ENCODE data around the gene ADARB2.
"Not testable (repeated sequence)": the region's sequence is repeated elsewhere in the genome, so short reads cannot be mapped to it uniquely, and the experiment has no call there.

Gene ADARB2

DNA sequence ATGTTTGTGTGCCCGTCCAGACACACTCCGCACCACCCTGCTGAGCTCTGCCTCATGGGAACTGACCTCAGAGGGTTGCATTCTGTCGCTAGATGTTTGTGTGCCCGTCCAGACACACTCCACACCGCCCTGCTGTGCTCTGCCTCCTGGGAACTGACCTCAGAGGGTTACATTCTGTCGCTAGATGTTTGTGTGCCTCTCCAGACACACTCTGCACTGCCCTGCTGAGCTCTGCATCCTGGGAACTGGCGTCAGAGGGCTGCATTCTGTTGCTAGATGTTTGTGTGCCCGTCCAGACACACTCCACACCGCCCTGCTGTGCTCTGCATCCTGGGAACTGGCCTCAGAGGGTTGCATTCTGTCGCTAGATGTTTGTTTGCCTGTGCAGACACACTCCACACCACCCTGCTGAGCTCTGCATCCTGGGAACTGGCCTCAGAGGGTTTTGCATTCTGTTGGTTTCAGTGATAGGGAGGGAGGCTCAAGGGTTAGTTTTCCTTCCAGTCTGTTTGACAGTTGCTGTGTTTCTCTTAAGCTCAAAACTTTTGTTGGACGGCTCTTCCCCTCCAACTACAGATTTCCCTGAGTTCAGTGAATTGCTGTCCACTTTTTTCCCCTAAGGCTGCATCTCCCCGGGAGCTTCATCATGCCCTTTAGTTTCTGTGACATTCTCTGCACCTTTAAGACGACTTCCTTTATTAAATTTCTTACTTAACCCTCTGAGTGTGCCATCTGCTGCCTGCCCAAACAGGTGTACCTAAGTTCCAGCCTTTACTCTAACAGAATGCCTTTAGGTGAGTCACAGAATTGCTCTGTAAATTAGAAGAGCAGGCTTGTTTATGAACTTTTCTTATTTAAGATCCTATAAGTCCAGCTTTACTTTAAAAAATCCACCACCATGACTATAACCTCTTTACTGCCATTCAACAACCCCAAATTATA is 119.7 kb downstream of the ADARB2 start:
- not testable (repeated sequence) for H3K36me3 Mint-ChIP-seq (ENCODE audit: low read depth); H3K27ac Mint-ChIP-seq
- H3K27me3 Mint-ChIP-seq, result peaks cover 22% of the 10 kb centered on the region

DNA sequence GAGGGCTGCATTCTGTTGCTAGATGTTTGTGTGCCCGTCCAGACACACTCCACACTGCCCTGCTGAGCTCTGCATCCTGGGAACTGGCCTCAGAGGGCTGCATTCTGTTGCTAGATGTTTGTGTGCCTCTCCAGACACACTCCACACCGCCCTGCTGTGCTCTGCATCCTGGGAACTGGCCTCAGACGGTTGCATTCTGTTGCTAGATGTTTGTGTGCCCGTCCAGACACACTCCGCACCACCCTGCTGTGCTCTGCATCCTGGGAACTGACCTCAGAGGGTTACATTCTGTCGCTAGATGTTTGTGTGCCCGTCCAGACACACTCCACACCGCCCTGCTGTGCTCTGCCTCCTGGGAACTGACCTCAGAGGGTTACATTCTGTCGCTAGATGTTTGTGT is 120.6 kb downstream of the ADARB2 start:
- not testable (repeated sequence) for H3K4me1 Mint-ChIP-seq (ENCODE audit: low read depth); H3K4me3 Mint-ChIP-seq; H3K36me3 Mint-ChIP-seq (ENCODE audit: low read depth); H3K9me3 Mint-ChIP-seq; H3K27ac Mint-ChIP-seq
- peaks cover 20% of the 10 kb centered on the region for H3K27me3 Mint-ChIP-seq

More for the DNA sequence above, 119.7 kb downstream of the ADARB2 start:
- H3K4me1 Mint-ChIP-seq (ENCODE audit: low read depth); H3K4me3 Mint-ChIP-seq; H3K9me3 Mint-ChIP-seq: not testable (repeated sequence)

DNA sequence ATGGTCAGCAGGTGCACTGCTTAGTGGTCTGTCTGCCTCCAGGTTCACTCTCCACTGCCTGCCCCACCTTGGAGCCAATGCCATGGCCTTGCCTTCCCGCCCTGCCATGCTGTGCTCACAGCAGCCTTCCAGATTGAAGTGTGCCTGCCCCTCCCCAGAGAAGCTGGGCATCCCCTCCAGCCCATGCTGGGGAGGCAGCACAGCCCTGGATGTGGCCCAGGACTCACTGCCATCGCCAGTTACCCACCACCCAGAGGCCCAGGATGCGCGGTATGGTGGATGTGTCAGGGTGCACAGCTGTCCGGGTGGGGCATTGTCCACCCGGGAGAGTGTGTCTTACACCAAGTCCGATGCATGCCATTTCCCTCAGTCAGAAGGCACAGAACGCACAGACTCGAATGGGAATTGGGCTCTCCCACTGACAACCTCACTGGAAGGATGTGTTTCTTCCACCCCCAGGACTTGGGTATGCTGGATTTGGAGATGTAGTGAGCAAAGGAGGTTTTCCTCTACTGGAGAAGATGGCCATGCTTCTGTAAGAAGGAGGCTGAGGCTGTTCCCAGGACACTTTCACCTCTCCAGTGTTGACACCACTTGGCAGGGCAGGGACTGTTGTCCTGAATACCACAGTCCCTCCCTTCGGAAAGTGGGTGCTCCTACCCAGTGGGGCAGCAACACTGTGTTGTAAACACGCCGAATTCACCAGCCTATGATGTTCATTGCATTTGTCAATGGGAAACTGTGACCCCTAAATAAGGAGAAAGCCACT is 122.0 kb downstream of the ADARB2 start:
- no peaks in the 10 kb centered on the region for H3K4me1 Mint-ChIP-seq (ENCODE audit: low read depth)
- no peak overlapping the region for H3K27ac Mint-ChIP-seq
- peaks cover 5% of the 10 kb centered on the region for H3K9me3 Mint-ChIP-seq
- H3K27me3 Mint-ChIP-seq, result peaks cover 31% of the 10 kb centered on the region
- no peaks in the 10 kb centered on the region for H3K36me3 Mint-ChIP-seq (ENCODE audit: low read depth)
- no peak overlapping the region for H3K4me3 Mint-ChIP-seq

DNA sequence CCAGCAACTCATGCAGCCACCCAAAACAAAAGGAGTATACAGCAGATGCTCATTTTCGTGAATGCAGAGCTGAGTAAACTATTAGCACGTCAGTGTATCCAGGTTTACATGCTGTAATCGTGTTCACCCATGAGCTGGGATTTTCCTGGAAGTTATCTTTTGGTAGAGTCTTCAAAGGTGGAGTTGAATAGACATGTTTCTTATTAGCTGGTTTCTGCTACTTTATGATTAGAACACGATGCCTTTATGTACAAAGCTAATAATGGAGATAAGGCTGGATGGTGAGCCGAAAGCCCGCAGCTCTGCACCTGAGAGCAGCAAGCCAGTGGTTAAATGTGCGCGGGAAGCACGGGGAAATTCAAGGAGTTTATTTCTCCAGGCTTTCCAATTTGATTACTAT is 123.8 kb downstream of the ADARB2 start:
- H3K27ac Mint-ChIP-seq, result no peak overlapping the region
- peaks cover 37% of the 10 kb centered on the region for H3K27me3 Mint-ChIP-seq
- H3K4me1 Mint-ChIP-seq (ENCODE audit: low read depth), result peaks cover 5% of the 10 kb centered on the region
- H3K36me3 Mint-ChIP-seq (ENCODE audit: low read depth), result no peaks in the 10 kb centered on the region
- H3K9me3 Mint-ChIP-seq, result no peaks in the 10 kb centered on the region
- H3K4me3 Mint-ChIP-seq, result no peak overlapping the region

DNA sequence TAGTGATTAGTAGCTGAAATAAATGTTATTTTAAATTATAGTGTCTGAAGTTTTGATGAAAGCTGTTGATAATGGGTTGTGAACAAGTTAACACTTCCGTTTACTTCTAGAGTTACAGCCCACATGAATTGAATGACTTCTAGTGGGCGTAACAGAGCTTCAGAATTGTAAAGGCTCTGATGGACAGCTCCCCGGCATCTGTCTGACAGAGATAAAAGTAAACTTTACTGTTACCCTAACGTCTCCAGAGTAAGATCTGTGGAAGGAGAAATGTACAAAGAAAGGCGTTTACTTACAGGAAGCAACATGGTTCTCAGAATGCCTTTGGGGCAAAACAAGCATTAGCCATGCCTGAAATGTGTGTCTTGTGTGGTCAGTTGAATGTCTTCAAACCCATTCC is 124.4 kb downstream of the ADARB2 start:
- H3K4me1 Mint-ChIP-seq (ENCODE audit: low read depth), result peaks cover 5% of the 10 kb centered on the region

DNA sequence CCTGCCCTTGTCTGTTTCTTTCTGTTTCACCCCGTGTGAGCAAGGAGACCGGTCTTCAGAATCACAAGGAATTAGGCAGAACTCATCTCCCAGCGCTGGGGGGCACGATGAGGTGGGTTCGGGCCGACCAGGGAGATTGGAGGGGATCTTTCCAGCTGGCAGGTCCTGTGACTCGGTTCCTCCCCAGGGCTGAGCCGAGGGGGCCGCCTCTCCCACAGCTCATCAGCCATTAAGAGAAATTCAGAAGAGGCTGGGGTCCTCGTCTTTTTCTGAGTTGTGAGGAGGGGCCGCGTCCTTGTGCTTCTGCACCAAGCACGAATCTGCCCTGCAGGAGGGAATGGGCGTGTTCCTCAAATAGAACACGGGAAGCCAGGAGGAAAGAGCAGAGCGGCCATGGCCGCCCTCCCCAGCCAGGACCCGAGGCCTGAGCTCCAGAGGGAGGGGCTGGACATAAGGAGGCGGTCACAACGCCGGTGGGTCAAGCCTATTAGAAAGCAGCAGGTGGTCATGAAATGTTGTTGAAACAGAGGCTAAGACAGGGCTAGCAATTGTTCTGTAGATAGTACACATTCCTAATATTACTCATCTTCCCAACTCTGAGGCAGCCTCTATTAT is 125.3 kb downstream of the ADARB2 start:
- peaks cover 40% of the 10 kb centered on the region for H3K27me3 Mint-ChIP-seq
- H3K9me3 Mint-ChIP-seq, result no peaks in the 10 kb centered on the region
- H3K4me1 Mint-ChIP-seq (ENCODE audit: low read depth), result peaks cover 5% of the 10 kb centered on the region
- H3K4me3 Mint-ChIP-seq, result no peak overlapping the region
- no peaks in the 10 kb centered on the region for H3K36me3 Mint-ChIP-seq (ENCODE audit: low read depth)
- no peak overlapping the region for H3K27ac Mint-ChIP-seq

More for the DNA sequence above, 124.4 kb downstream of the ADARB2 start:
- no peaks in the 10 kb centered on the region for H3K36me3 Mint-ChIP-seq (ENCODE audit: low read depth)
- H3K4me3 Mint-ChIP-seq, result no peak overlapping the region
- H3K27ac Mint-ChIP-seq, result no peak overlapping the region
- peaks cover 40% of the 10 kb centered on the region for H3K27me3 Mint-ChIP-seq
- H3K9me3 Mint-ChIP-seq, result no peaks in the 10 kb centered on the region

DNA sequence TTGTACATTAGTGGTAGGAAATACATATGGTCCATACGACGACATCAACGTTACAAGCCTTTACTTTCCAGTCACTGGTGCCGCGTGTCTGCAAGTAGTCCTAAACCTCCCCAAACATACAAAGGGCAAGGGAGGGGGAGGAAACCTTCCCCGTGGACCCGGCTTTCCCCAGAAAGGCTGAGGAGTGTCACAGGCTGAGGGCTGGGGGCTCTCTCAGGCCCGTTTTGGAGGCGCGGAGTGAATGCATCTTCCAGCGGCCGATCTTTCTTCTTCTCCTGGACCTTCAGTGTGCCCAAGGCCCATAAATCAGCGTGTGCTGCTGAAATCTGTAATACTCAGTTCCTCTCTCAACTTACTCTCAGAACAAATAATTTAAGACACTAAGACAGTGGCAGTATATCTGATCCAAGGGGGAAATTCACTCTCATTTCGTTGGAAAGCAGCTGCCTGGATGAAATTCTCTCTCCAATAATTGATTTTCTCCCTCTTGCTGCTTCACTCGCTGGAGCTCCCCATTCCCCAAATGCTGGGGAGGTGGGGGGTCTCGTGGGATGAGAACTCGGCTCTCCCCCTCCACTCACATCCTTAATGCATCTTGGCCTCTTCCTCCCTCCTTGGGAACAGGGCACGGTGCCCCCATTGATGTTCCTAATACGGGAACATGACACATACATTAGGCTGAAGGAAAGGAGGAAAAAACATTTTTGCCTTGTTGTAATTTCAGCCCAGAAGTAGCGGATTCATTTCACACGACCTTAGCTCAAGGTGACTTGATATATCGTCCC is 126.1 kb downstream of the ADARB2 start:
- Mint-ChIP-seq H3K27ac (no peak overlapping the region), H3K27me3 (peaks cover 46% of the 10 kb centered on the region), H3K4me3 (no peak overlapping the region), H3K4me1 (ENCODE audit: low read depth) (peaks cover 5% of the 10 kb centered on the region), H3K9me3 (no peaks in the 10 kb centered on the region), H3K36me3 (ENCODE audit: low read depth) (no peaks in the 10 kb centered on the region)

GRCh38 chr10:1609648-1609970 is 127.7 kb downstream of the ADARB2 start:
- Mint-ChIP-seq H3K27ac (no peak overlapping the region), H3K27me3 (peaks cover 46% of the 10 kb centered on the region), H3K36me3 (ENCODE audit: low read depth) (no peaks in the 10 kb centered on the region), H3K4me1 (ENCODE audit: low read depth) (peaks cover 5% of the 10 kb centered on the region), H3K4me3 (no peak overlapping the region), H3K9me3 (no peaks in the 10 kb centered on the region)

- no peak overlapping the region for H3K27ac Mint-ChIP-seq
- H3K4me1 Mint-ChIP-seq (ENCODE audit: low read depth), result peaks cover 5% of the 10 kb centered on the region
- H3K27me3 Mint-ChIP-seq, result peaks cover 46% of the 10 kb centered on the region
- H3K36me3 Mint-ChIP-seq (ENCODE audit: low read depth), result no peaks in the 10 kb centered on the region
- no peak overlapping the region for H3K4me3 Mint-ChIP-seq
- no peaks in the 10 kb centered on the region for H3K9me3 Mint-ChIP-seq
Observed at GRCh38 chr10:1608851-1609647, 128.3 kb downstream of the ADARB2 start.

GRCh38 chr10:1608408-1608807 is 128.9 kb downstream of the ADARB2 start:
- Mint-ChIP-seq H3K27ac (no peak overlapping the region), H3K4me3 (no peak overlapping the region), H3K9me3 (no peaks in the 10 kb centered on the region), H3K4me1 (ENCODE audit: low read depth) (peaks cover 5% of the 10 kb centered on the region), H3K36me3 (ENCODE audit: low read depth) (no peaks in the 10 kb centered on the region), H3K27me3 (peaks cover 46% of the 10 kb centered on the region)

DNA sequence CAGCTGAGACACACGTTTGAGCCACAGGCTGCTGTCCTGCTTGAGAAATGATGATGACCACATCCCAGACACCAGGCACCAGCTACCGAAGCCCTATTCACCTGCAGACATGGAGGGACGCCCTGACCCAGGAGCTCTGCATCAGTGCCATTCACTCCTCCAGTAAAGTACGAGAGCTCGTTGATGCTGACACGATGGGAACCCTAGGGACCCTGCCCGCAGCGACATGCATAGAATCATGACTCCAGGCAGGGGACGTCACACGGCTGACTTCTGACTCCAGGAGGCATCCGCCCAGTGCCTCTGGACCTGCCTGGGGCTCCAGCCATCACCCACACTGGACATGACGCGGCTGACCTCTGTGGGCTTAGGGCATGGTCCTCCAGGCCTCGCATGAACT is 129.9 kb downstream of the ADARB2 start:
- Mint-ChIP-seq H3K9me3 (no peaks in the 10 kb centered on the region), H3K27me3 (peaks cover 46% of the 10 kb centered on the region), H3K27ac (no peak overlapping the region), H3K36me3 (ENCODE audit: low read depth) (no peaks in the 10 kb centered on the region), H3K4me3 (no peak overlapping the region), H3K4me1 (ENCODE audit: low read depth) (peaks cover 5% of the 10 kb centered on the region)

DNA sequence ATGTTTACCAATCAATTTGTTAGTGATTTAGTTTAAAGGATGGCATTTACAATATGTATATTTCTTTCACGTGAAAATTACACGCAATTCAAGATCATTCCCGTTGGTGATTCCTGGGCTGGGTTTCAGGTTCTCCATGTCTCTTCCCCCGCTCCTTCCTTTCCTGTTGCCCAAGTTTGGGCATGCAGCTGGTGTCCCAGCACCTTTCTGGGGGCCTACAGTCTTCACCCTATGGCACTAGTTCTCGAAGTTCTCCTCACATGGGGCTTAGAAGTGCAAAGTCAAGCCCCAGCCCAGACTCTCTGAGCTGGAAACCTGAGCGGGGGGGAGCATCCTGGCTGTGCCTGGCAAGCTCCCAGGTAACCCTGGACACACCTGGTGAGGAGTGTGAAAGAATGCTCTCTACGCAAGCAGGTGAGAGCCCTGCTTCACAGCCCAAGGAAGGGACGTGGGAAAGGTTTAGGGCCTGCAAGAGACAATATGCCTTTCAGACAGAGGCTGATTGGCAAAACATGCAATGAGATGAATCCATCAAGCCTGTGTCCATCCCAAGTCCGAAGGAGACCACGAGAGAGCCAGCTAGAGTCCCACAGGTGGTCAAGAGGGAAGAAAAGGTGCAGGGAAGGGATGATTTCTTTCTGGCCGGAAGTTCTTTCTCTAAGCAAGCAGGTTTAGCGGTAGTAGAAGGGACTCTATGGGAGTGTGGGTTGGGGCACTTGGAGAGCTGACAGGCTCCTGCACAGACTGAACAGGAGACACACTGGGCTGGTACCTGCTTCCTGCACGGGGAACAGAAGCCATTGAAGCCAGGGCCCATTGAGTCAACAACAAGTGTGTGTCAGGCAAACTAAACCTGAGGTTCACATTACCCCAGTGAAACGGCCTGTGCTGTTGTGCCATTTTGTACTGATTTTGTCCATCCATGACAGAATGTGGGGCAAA is 131.1 kb downstream of the ADARB2 start:
- peaks cover 5% of the 10 kb centered on the region for H3K4me1 Mint-ChIP-seq (ENCODE audit: low read depth)
- no peaks in the 10 kb centered on the region for H3K36me3 Mint-ChIP-seq (ENCODE audit: low read depth)
- no peak overlapping the region for H3K27ac Mint-ChIP-seq
- no peaks in the 10 kb centered on the region for H3K9me3 Mint-ChIP-seq
- no peak overlapping the region for H3K4me3 Mint-ChIP-seq
- H3K27me3 Mint-ChIP-seq, result peaks cover 45% of the 10 kb centered on the region

- no peaks in the 10 kb centered on the region for H3K36me3 Mint-ChIP-seq (ENCODE audit: low read depth)
- H3K27ac Mint-ChIP-seq, result no peak overlapping the region
- peaks cover 35% of the 10 kb centered on the region for H3K27me3 Mint-ChIP-seq
- H3K4me1 Mint-ChIP-seq (ENCODE audit: low read depth), result peaks cover 5% of the 10 kb centered on the region
- H3K4me3 Mint-ChIP-seq, result no peak overlapping the region
- H3K9me3 Mint-ChIP-seq, result no peaks in the 10 kb centered on the region
Observed at GRCh38 chr10:1605121-1605520, 132.2 kb downstream of the ADARB2 start.
